GM18526 (cell line): ENCODE measurements around the gene BCAS1.

Experiments
- POLR2A ChIP-seq: IDR thresholded peaks from 3 replicates; pipeline ENCODE4 v1.6.1; 2011; ENCODE audit not compliant: insufficient read length; ENCODE audit errors: extremely low read depth

BCAS1 gene

DNA sequence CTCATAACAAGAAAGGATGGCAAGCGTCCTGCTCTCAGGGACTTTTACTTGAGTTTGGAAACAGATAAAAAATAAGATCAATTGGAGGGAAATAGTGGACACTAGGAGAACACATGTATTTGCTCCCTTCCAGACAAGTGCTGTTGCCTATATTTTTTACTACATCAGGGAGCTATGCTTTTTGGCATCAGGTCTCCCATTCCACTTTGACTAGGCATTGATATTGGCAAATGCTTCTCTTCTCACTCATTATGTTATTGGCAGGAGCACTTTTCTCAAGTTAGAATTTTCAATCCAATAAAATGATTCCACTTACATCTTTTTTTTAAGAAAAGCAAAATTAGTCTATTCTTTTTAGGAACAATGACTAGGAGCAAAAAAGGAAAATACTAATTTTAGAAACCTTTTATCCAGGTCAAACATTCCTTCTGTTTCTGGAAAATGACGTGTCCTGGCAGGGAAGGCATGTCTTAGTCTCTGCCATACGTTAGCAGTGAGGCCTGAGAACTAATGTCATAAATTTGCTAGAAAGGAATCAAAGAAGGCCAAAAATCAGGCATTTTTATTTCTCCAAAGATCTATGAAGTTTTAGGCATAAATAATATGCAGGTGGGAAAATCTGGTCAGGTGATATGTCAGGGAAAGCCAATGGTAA is 21.4 kb downstream of the BCAS1 start:
- TF ChIP-seq POLR2A: no peak

DNA sequence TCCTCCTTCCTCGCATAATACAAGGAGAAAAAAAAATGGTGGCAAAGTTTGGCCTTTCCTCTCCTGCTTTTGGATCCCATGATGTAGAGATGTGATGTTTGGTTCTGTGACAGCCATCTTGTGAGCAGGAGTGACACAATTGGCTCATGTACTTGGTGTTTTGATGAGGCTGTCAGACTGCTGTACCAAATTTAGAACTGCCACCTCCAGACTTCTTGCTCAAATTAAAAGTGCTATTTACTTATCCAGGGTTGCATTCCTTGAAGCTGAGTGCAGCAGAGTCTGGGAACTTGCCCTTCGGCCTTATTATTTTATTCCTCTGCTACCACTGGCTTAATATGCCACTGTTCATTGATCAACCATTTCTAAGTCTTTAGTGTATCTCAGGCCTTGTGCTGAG is 21.9 kb downstream of the BCAS1 start:
- no peak for TF ChIP-seq POLR2A

DNA sequence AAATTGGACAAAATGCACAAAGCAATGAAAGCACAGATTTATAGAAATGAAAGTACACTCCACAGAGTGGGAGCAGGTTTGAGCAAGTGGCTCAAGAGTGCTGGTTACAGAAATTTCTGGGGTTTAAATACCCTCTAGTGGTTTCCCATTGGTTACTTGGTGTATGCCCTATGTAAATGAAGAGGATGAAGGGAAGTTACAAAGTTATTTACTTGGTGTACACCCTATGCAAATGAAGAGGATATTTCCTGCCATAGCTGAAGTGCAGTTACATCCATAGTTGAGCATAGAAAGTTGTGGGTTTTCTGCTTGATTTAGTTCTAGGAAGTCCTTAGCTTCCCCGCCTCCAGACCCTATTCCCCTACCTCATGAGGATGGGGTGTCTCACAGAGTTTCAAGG is 22.7 kb downstream of the BCAS1 start:
- TF ChIP-seq POLR2A: no peak

DNA sequence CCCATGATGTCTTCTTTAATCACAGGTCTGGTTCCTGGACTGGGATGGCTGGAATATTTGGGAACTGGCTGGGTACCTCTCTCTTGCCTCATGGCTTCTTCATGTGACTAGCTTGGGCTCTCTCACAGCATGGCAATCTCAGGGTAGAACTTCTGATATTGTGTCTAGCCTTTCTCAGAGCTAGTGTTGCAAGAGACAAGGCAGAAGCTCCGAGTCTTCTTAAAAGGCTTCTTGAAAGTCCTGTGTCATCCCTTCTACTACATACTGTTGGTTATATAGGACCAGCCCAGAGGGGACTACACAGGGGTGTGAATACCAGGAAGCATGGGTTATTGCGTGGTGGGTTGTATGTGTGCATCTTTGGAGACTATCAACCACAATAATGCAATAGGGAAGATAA is 23.3 kb downstream of the BCAS1 start:
- no peak for TF ChIP-seq POLR2A

DNA sequence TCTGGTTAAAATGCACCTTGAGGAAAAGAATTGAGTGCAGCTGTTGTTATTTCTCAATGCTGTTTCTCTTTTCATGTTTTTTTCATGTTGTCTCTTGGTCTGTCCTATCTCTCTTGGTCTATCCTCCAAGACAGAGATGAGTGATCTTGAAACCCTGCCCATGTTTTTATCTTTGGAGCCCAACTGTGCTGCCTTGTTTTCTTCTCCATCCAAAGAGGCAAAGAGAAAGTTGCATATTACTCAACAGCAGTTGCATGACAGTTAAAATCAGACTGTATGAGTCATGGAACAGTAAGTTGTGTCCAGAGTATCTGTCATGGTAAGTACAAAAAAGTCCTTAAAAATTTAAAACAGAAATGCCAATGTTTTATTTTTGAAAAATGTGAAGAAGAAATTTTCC is 26.2 kb downstream of the BCAS1 start:
- TF ChIP-seq POLR2A: no peak

DNA sequence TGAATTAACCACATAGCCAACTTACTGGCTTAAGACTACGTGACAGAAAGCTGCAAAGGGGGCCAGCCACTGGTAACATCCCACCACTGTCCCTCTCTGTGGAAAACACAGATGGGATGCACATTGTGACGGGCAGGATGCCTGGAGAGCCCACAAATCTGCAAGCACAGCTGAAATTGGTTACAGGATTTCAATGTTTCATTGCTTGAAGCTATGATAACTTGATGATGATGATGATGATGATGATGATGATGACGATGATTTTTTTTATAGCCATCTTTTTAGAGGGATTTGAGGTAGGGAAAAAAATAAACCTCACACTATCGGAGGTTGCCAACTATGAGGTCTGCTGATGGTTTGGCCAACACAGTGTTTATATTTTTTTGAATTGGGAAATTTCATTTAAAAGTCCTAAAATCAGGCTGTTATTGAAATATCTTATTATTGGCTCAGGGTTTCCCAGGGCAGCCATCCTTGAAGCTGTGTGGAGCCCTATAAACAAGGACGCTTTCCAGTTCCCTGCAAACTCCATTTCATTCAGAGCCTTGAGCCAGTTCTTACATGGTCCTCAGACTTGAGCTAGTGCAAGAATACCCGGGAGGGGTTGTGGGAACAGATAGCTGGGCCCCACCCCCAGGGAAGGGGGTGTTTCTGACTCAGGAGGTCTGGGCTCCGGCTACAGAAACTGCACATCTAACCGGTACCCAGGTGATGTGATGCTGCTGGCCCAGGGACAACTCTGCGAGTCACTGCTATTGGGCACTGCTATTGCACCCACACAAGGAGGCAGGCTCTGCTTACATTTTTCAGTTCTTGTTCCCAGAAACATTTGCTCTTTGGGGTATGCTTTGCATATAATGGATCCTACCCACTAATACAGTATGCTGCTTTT is 27.1 kb downstream of the BCAS1 start:
- no peak for TF ChIP-seq POLR2A

DNA sequence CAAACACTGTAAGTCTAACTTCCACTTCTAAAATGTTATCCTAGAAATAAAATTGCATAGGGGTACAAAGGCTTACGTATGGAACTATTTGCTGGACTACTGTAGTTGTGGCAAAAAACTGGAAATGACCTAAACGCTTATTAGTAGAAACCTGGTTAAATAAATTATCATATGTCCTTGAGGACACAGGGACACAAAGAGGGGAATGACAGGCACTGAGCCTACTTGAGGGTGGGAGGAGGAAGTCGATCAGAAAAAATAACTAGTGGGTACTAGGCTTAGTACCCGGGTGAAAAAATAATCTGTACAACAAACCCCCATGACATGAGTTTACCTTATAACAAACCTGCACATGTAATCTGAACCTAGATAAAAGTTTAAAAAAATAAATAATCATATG is 28.4 kb downstream of the BCAS1 start:
- no peak for TF ChIP-seq POLR2A

DNA sequence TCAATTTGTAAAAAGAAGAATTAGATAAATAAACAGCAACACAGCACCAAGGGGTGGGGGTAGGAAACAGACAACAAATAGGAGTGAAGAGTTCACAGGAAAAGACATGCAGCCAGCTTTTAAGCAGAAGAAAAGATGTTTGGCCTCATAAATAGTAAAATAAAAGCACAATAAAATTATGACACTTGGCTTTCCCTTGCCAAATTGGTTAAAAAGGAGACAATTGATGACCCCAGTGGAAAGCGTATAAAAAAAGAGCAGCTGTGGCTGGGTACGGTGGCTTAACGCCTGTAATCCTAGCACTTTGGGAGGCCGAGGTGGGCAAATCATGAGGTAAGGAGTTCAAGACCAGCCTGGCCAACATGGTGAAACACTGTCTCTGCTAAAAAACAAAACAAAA is 29.1 kb downstream of the BCAS1 start:
- TF ChIP-seq POLR2A: no peak

DNA sequence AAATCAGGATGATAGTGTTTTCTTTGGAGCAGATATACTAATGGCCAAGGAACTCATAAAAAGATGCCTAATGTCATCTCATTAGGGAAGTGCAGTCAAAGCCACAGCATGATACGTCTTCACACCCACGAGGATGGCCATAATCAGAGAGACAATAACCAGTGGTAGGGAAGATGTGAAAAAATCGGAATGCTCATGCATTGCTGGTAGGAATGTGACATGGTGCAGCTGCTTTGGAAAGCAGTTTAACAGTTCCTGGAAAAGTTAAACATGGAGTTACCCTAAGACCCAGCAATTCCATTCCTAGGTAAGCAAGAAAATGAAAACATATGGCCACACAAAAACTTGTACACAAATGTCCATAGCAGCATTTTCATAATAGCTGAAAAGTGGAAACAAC is 29.9 kb downstream of the BCAS1 start:
- no peak for TF ChIP-seq POLR2A

DNA sequence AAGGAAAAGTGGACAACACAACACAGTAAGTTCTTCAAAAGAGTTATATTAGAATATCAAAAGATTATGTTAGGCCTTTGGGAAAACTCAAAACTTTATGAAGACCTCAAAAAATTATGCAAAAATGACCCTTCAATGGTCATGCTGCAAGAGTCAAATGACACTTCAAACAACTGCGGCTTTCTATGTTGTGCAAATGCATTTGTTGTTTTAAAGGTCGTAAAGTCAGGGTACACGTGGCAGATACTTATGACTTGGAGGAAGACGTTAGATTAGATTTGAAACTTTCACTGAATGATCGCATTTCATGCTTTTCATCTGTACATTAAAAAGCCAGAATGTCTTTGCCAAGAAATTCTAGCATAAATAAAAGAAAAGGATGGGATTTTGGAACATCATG is 31.4 kb downstream of the BCAS1 start:
- TF ChIP-seq POLR2A: no peak

DNA sequence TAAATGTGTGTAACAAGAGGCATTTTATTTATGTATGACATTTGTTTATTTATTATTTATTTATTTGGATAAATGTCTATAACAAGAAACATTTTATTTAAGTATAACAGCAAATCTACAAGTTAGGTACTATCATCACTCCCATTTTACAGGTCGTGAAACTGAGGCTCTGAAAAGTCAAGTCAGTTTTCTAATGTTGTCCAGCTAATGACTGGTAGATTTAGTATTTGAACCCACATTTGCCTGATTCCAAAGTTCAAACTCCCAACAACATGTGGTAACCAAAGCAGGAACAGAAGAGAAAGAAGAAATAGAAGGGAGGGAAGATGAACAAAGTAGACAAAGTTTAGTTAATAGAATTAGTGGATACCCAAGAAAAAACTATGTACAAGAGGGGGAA is 32.9 kb downstream of the BCAS1 start:
- TF ChIP-seq POLR2A: no peak

DNA sequence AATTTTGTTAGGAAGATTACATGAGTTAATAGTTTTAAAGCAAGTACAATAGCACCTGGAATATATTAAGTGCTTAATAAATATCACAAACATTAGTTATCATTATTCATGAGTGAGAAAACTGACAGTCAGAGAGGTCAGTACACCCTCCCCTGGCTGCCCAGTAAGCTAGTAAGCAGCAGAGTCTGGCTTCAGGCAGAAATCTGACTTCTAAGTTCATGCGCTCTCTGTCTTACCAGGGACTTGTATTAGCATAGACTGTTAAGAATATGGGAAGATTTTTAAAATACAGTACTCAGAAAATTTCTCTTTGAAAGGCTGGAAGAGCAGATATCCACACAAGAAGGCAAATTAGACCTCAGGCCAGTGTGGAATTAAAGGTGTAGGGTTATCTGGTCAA is 40.8 kb downstream of the BCAS1 start:
- TF ChIP-seq POLR2A: no peak

DNA sequence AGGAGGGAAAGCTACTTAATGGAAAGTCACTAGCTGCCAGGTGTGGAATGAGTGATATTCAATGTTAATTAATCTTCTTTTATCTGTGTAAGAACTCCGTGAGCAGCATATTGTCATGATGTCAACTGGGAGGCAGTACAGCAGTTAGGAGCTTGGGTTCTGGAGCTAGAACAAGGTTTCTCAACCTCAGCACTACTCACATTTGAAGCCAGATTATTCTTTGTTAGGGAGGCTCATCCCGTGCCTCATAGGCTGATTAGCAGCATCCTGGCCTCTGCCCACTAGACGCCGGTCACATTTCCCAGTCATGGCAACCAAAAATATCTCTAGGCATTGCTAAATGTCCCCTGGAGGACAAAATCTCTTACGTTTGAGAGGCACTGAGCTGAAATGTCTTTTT is 41.2 kb downstream of the BCAS1 start:
- TF ChIP-seq POLR2A: no peak

DNA sequence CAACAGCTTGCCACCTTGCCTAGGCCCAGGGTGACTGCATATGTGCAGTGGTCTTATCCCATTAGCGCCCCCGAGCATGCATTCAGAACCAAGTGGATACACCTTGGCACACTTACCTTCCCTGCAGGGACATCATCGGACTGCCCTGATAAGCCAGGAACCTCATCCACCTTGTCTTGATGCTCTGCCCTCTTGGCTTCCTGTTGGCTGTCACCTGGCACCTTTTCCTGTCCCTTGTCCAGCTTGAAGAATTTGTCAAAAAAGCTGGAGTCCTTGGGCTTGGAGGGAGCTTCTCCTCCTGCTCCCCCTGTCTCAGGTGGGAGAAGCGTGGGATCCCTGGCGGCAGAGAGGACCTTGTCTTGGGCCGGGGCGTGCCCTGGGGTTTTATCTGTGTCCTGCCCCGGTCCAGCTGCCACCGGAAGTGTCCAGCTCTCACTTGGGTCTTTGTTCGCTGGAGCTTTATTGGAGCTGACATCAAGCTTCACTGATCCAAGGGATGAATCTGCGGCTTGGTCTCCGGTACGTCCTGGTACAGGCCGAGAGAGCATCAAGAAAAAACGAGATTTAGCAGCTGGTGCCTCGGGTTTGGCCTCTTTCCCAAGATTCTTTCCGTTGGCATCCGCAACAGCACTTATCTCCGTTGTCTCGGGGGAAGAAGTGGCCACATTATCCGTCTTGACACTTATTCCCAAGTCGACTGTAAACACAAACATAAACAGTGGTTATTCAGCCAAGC is 42.0 kb downstream of the BCAS1 start:
- TF ChIP-seq POLR2A: no peak

DNA sequence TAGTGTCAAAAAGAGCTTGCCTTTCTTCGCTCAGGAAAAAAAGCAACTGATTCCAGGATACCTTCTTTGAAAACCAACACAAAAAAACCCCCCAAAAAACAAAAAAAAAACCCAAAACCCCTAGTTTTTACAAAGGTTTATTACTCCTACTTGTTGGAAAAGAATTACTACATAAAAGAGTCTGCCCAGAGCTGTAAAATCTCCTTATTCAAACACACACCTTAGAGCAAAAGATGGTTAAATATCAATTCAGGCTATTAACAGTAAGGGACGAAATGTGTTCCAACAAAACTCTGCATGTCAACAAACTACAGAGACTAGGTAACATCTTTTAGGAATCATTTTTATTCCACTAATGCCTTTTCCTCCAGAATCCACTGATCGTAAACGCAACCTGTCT is 42.7 kb downstream of the BCAS1 start:
- TF ChIP-seq POLR2A: no peak

DNA sequence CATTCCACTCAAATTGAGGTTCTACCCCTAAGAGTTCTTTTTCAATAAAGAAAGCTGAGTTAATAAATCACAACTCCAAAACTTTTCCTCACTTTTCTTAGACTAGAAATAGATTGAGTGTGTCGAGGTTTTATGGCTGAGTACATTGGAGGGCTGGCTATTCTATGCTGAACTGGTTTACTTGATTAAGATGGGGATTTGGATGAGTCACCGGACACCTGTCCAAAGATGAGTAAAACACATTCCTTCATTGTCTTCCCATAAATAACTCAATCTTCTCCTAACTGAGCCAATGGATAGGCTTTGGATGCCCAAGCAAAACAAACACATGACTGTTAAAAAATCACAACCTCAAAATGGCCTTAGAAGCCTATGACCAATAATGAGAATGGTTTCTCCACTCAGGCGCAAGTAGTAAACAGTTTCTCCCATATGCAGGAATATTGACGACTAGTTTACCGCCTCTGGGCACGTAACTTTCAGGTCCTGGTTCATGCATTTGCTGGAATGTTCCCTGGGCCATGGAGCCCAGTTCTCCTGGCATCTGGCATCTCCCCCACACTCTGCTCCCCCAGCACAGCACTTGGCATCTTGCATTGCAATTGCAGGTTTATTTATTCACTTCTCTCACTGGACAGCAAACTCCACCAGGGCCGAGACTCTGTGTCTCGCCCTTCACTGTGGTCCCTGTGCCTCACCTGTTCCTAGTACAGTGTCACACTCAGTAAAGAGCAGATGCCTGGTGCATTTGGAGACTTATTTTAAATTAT is 43.9 kb downstream of the BCAS1 start:
- no peak for TF ChIP-seq POLR2A

DNA sequence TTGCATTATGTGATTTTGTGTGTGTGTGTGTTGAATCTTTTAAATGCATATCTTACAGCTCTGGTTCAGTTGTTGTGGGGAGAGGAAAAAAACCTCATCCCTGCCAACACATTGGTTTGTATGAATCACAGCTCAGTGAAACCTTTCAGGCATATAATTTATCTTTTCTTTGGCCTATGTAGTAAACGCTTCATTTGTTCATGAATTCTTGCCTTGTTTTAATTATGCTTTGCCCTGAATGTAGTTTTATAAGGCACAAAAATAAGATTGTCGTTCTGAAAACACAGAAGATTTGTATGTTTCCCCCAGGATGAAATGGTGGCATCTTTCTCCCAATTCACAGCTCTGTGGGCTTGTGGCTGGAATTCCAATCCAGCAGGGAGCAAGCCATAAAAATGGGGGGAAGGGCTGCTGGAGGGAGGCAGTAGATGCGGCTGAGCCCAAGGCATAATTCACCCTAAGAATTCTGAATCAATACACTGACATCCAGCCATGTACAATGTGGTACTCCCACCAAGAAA is 45.1 kb downstream of the BCAS1 start:
- no peak for TF ChIP-seq POLR2A
